Measurements from ENCODE around the gene PDZRN3.

DNA sequence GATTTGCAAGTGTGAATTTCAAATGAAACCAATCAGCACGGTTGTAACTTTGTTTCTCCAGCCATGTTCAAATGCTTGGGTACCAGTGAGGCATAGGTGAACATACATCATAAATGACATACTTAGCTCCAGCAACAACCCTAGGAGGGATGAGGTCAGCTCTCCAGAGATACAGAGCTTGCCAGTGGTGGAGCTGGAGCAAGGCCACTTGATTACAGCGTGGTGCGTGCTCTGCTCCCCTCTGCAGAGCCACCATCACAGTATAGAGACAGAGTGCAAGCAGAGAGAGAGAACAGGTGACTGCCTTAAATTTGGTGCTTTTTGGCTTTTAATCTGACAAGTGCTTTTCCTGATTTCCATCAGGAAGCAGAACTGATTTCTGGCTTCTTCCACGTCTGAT, 275.1 kb downstream of the PDZRN3 start:
- TF ChIP-seq, protein P1, sequence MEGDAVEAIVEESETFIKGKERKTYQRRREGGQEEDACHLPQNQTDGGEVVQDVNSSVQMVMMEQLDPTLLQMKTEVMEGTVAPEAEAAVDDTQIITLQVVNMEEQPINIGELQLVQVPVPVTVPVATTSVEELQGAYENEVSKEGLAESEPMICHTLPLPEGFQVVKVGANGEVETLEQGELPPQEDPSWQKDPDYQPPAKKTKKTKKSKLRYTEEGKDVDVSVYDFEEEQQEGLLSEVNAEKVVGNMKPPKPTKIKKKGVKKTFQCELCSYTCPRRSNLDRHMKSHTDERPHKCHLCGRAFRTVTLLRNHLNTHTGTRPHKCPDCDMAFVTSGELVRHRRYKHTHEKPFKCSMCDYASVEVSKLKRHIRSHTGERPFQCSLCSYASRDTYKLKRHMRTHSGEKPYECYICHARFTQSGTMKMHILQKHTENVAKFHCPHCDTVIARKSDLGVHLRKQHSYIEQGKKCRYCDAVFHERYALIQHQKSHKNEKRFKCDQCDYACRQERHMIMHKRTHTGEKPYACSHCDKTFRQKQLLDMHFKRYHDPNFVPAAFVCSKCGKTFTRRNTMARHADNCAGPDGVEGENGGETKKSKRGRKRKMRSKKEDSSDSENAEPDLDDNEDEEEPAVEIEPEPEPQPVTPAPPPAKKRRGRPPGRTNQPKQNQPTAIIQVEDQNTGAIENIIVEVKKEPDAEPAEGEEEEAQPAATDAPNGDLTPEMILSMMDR (IDR thresholded peaks at IDR 0.05): no peak
- TF ChIP-seq EP300 (IDR thresholded peaks at IDR 0.05) (no peak), POLR2A (IDR thresholded peaks at IDR 0.05) (no peak), POLR2AphosphoS5 (IDR thresholded peaks at IDR 0.05) (no peak)
